ENCODE measurements around the gene UROS. TPM values are rescaled to one million over a fixed set of nuclear protein-coding genes. Genes with fewer than 3 reads are reported as not detected.

The UROS gene
- total RNA-seq = 50.6 and 53.8 TPM in 2 replicates

DNA sequence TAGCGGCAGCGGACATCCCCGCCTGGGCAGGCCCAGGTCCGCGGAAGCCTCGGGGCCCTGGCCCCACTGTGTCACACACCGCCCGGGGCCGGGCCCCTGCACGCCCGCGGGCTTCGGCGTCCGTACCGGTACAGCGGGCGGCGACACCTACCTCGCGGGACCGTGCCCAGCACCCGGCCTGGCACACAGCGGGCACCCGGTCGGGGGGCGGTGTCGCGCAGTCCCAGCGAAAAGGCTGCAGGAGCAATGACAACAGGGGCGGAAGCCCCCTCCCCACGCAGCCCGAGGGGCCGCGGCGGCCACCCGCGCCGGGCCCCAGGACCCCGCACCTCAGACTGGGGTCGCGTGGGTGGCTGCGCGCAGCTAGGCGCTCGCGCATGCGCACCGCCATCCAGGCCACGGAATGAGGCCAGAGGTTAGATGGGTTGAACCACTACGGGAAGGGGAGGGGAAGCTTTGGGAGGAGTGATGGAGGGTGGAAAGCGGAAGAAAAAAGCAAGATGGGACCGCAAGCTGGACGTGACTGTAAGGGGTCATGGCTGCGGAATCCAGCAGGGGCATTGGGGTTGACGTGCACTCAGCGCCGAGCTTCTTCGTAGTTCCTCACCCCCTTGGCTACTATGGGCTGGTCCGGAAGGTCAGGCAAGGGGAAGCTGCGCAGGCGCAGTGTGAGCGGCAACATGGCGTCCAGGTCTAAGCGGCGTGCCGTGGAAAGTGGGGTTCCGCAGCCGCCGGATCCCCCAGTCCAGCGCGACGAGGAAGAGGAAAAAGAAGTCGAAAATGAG, at the start of gene UROS, which contains the start of gene BCCIP:
Gene UROS (minus strand): TSS at position 381 of the 785 bp plus-strand sequence. CDS start 6,759 bp downstream, outside the sequence.
Gene BCCIP (plus strand): TSS at position 669 of the 785 bp plus-strand sequence. CDS start 12 bp downstream, at position 681.
- peak; percentile 97 for DNase-seq
- Mint-ChIP-seq H3K27me3 (no peaks in the 10 kb centered on the region), H3K4me1 (peaks cover 20% of the 10 kb centered on the region), H3K9me3 (no peaks in the 10 kb centered on the region), H3K27ac (peak within 1 kb of the TSS; percentile 50), H3K4me3 (no peak within 1 kb of the TSS), H3K36me3 (ENCODE audit: low read depth) (peaks cover 23% of the 10 kb centered on the region)
- intact Hi-C loops (cut with micrococcal nuclease) = loop anchor here (1.0 to 5.0 kb wide), 4 partner anchors 74 to 906 kb away; partner anchors contain the start of genes EDRF1 and FANK1

DNA sequence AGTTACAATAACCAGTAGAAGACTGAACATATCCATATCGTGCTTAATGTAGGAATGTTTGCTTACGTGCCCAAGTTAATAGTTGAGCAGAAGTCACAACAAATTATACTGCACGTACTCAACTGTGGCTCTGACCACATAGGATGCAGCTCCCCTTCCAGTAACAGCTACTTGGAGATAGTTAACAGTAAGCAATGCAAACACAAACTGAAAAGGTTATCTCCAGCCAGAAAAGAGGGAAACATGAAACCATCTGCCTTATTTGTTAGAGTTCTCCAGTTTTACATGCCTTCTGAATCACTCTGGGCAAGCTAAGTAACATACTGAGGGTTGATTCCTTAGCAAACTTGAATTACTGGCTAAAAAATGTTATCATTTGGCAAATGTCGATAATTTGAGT, 48.3 kb upstream of the UROS start:
- H3K27me3 Mint-ChIP-seq = no peaks in the 10 kb centered on the region
- intact Hi-C loops (cut with micrococcal nuclease) = no loop called here
- peaks cover 12% of the 10 kb centered on the region for H3K36me3 Mint-ChIP-seq (ENCODE audit: low read depth)
- no peaks in the 10 kb centered on the region for H3K4me1 Mint-ChIP-seq
- H3K9me3 Mint-ChIP-seq = peaks cover 3% of the 10 kb centered on the region
- H3K4me3 Mint-ChIP-seq = no peak overlapping the region
- no peak overlapping the region for H3K27ac Mint-ChIP-seq
- no peak for DNase-seq

DNA sequence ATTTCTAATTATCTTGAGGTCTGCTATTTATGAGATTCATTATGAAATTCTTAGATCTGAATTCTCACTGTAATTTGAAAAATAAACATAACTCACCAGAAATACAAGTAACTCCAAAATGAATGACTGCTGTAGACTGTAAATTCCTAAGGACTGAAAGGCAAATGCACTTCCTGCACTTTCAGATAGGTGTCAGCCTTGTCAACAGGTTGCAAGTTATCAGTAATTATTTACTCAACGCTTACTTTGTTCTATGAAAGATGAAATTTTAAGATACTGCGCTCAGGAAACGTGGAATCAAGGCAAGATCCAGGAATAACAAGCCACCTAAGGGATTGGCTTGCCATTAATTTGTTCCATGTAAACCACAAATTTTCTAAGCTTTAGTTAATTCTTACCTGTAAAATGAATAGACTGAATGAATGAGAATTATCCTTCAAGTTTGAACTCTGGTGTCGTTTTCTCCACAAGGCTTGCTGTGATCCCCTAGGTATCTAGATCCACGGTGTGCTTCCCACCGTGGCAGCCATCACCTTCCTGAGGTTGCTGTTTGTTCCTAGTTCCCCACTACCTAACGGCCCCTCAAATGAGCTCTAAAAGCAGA, 45.4 kb upstream of the UROS start:
- no peaks in the 10 kb centered on the region for H3K36me3 Mint-ChIP-seq (ENCODE audit: low read depth)
- DNase-seq = peak; percentile 65
- H3K9me3 Mint-ChIP-seq = no peaks in the 10 kb centered on the region
- H3K4me1 Mint-ChIP-seq = no peaks in the 10 kb centered on the region
- intact Hi-C loops (cut with micrococcal nuclease) = loop anchor here (10.0 kb wide), 2 partner anchors 106 to 876 kb away; no protein-coding TSS in a partner anchor
- no peak overlapping the region for H3K4me3 Mint-ChIP-seq
- H3K27me3 Mint-ChIP-seq = no peaks in the 10 kb centered on the region
- H3K27ac Mint-ChIP-seq = no peak overlapping the region

DNA sequence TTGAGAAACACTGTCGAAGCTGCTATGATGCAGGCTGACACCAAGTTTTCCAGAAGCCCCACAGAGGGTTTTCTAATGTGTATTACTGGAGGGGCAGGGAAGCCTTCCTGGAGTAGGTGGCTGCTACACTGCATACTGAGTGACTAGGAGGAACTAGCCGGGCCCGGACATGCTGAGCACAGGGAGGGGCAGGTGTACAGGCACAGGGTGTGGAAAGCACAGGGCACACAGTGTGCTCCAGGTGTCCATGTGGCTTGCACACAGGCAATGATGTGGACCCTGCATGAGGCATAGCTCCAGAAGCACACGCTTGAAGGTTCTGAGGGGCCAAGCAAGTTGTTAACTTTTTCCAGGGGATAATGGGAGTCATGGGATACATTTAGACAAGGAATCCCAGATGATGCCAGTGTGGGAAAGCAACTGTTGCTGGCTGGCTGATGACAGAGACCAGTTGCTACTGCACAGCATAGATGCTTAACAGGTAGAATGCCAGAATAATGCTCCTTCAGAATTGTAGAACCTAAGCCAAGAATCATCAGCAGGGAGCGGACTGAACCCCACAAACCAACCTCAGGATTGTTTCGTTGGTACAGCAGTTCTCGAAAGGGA, 43.5 kb upstream of the UROS start:
- no peak for DNase-seq
- H3K27me3 Mint-ChIP-seq = no peaks in the 10 kb centered on the region
- no peaks in the 10 kb centered on the region for H3K4me1 Mint-ChIP-seq
- no peak overlapping the region for H3K27ac Mint-ChIP-seq
- no peaks in the 10 kb centered on the region for H3K9me3 Mint-ChIP-seq
- intact Hi-C loops (cut with micrococcal nuclease) = loop anchor here (10.0 kb wide), 2 partner anchors 108 to 878 kb away; no protein-coding TSS in a partner anchor
- no peak overlapping the region for H3K4me3 Mint-ChIP-seq
- H3K36me3 Mint-ChIP-seq (ENCODE audit: low read depth) = no peaks in the 10 kb centered on the region

DNA sequence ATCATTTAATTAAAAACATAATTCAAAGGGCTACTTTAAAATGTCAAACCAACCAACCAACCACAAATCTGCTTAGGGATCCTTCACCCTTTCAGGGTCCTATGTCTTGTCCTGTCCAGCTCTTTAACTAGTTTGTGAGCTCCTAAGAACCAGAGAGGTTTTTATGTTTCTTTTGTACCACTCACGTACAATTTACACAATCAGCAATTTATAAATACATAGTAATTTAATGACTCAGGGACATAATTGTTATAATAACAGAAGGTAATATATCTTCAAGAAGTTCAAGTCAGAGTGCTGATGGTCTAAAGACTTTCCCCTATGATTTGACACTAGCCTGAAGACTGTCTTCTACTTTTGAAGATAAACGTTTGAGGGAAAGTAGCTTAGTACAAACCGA, 42.1 kb upstream of the UROS start:
- no peaks in the 10 kb centered on the region for H3K4me1 Mint-ChIP-seq
- H3K27ac Mint-ChIP-seq = no peak overlapping the region
- DNase-seq = no peak
- H3K4me3 Mint-ChIP-seq = no peak overlapping the region
- no peaks in the 10 kb centered on the region for H3K36me3 Mint-ChIP-seq (ENCODE audit: low read depth)
- H3K9me3 Mint-ChIP-seq = no peaks in the 10 kb centered on the region
- no peaks in the 10 kb centered on the region for H3K27me3 Mint-ChIP-seq
- intact Hi-C loops (cut with micrococcal nuclease) = loop anchor here (10.0 kb wide), 2 partner anchors 110 to 880 kb away; no protein-coding TSS in a partner anchor

DNA sequence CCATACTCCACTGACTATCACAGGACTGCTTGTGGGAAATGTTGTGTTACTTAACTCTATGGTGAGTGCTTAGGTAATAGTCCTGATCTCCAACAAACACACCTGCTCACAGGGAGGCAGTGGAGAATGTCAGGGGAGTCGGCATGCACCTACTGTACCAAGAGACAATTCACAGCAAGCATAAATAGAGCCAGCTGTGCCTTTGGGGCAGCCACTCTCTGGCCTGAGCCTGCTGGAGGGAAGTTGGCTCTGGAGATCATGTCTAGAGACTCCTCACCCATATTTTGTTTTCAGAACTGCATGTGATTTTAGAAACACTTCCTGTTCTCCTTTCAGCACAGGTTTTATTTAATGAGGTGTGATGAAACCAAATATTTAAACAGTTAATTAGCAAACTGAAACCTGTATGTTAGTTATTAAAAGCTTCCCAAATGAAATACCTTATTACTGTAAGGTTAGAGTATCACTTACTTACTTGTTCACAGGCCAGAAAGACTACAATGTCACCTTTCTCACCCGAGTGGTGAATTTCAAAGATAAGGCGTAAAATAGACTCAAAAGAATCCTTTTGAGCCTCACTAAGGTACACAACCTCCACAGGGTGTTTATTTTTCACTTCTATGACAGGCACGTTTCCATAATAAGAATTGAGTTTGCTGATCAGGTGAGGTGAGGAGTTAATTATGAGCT, 36.2 kb upstream of the UROS start:
- H3K4me1 Mint-ChIP-seq = no peaks in the 10 kb centered on the region
- H3K27ac Mint-ChIP-seq = no peak overlapping the region
- peaks cover 4% of the 10 kb centered on the region for H3K36me3 Mint-ChIP-seq (ENCODE audit: low read depth)
- H3K4me3 Mint-ChIP-seq = no peak overlapping the region
- no peak for DNase-seq
- H3K9me3 Mint-ChIP-seq = no peaks in the 10 kb centered on the region
- H3K27me3 Mint-ChIP-seq = no peaks in the 10 kb centered on the region
- intact Hi-C loops (cut with micrococcal nuclease) = no loop called here

DNA sequence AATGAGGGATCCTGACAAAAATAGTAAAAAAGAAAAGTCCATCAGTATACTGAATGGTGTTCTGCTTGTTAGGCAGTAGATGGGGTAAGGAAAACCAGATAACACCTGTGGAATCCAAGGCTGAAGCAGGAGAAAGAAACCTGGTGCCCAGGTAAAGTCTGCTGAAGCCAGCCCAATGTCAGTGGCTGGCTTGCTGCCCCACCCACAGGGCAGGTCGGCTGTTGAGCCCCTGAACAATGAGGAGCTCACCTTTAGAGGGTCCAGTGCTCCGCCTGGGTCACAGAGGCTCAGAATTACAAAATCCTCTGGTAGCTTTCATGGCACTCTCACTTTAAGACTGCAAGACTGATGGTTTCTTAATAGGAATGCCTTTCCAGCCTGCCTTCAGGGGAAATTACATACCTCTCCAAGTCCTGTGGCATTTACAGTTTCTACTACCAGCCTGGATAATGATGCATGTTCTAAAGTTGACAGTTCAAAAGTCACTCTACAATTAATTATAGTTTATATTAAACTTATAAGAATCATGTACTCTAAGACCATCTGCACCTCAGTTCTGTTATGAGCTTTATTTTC, 34.2 kb upstream of the UROS start:
- intact Hi-C loops (cut with micrococcal nuclease) = no loop called here
- DNase-seq = no peak
- Mint-ChIP-seq H3K27ac (no peak overlapping the region), H3K36me3 (ENCODE audit: low read depth) (peaks cover 8% of the 10 kb centered on the region), H3K27me3 (no peaks in the 10 kb centered on the region), H3K4me1 (no peaks in the 10 kb centered on the region), H3K4me3 (no peak overlapping the region), H3K9me3 (no peaks in the 10 kb centered on the region)

DNA sequence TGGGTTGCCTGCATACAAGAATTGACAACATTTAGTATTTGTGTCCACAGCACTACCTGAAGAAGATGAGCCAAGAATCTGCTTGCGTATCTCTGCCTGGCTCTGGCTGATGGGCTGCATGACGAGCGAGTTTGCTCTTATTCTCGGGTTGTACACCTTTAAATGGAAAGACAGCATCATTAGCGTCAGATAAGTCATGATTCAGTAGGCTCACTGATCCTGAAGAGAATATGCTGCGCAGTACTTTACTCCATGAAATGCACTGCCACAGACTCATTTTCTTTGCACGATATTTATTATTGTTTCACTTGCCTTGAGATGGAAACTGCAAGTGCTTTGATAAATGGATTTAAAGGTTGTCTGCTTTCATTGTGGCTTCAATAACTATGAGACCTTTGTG, 29.4 kb upstream of the UROS start:
- intact Hi-C loops (cut with micrococcal nuclease) = no loop called here
- Mint-ChIP-seq H3K36me3 (ENCODE audit: low read depth) (peaks cover 20% of the 10 kb centered on the region), H3K27me3 (no peaks in the 10 kb centered on the region), H3K4me3 (no peak overlapping the region), H3K9me3 (no peaks in the 10 kb centered on the region), H3K27ac (no peak overlapping the region), H3K4me1 (no peaks in the 10 kb centered on the region)
- no peak for DNase-seq

DNA sequence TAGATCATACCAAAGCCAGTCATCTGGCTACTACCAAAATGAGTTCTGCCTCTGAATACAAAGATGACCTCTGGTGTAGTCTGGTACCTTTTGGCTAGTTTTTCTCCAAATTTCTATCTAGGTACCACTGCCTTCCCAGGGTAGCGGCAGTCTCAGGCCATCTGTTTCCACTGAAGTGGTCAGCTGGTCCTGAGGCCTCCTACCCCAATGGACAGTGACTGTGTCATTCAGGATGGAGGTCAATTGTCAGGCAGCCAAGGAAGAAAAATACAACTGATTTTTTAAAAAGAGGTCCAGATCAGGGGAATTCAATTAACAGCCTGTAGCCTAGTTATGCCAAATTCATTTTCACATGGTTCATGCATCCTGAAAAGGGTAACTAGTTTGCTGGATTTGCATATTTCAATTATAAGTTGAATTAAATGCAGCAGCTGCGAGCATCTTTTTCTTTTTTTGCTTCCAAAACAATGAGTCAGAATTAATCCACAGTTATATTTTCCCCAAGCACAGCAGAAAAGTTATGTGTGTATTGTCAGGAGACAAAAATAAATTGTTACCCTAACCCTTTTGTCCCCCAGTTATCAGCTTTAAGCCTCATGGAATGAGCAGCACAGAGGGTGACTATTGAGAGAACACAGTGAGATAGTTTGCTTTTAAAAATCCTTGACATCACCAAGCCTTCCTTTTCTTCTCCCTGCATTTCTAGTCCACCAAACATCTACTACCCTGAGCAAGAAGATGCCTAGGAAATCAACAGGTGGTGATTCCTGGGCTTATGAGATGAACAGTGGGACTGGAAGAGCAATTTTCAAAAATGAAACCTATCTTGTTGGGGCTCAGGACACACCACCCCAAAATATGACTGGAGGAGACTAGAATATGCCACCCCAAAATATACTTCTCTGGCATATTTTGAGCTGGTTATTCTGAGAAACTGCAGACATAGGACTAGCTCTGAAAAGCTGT, 28.0 kb upstream of the UROS start:
- Mint-ChIP-seq H3K27me3 (no peaks in the 10 kb centered on the region), H3K36me3 (ENCODE audit: low read depth) (peaks cover 23% of the 10 kb centered on the region), H3K9me3 (no peaks in the 10 kb centered on the region), H3K27ac (no peak overlapping the region), H3K4me1 (no peaks in the 10 kb centered on the region), H3K4me3 (no peak overlapping the region)
- DNase-seq = no peak
- intact Hi-C loops (cut with micrococcal nuclease) = no loop called here

DNA sequence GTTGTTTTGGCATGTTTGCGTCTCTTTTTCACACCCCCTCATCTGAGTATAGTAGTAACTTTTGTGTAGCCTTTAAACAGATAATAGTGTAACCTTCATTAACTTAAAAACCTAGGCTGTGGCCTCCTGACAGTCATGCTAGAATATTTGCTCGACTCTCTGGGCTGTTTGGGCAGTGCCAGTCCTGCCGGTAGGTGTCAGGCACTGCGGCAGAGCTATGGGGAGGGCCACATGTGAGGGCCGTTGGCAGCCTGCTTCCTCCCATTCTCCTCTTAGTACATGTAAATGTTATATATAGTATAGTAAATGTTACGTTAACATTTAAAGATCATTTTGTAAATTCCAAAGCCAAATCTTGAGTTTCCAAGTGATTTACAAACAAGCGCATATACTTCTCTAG, 26.4 kb upstream of the UROS start:
- intact Hi-C loops (cut with micrococcal nuclease) = no loop called here
- Mint-ChIP-seq H3K36me3 (ENCODE audit: low read depth) (peaks cover 21% of the 10 kb centered on the region), H3K4me1 (no peaks in the 10 kb centered on the region), H3K27ac (no peak overlapping the region), H3K9me3 (no peaks in the 10 kb centered on the region), H3K27me3 (no peaks in the 10 kb centered on the region), H3K4me3 (no peak overlapping the region)
- no peak for DNase-seq

DNA sequence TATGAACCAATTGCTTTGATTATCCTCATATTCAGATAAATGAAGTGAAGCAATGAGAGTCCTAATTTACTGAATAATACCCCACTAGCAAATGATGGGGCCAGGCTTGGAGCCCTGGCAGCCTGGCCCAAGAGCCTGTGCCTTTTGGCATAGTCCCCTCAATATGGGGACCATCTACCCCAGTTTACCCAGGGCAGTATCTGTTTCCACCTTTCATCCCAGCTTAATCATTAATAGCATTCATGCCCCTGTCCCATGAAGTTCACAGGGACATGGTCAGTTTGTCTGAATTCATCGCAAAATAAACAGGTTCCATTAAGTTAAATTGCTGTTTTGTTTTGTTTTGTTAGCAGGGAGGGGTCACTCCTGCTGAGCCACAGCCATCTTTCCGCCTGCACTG, 25.8 kb upstream of the UROS start:
- intact Hi-C loops (cut with micrococcal nuclease) = no loop called here

DNA sequence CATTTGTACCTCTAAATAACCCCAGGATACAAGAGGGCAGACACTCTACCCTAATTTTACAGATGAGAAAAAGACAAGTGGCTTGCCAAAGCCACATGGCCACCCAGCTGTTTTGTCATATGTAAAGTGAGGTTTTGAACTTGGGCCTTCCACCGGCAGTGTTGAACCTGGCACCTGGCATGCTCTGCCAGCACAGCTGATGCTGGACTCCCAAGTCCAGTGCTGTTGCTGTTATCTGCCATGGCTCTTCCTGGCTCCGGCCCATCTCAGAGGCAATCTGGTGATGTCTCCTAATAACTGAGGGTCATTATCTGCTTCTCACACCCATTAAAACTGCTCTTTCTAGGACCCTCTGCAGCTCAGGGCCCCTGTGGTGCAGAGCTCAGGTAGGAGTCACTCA, 25.3 kb upstream of the UROS start:
- H3K4me3 Mint-ChIP-seq = no peak overlapping the region
- intact Hi-C loops (cut with micrococcal nuclease) = no loop called here
- H3K4me1 Mint-ChIP-seq = no peaks in the 10 kb centered on the region
- no peaks in the 10 kb centered on the region for H3K9me3 Mint-ChIP-seq
- DNase-seq = no peak
- peaks cover 17% of the 10 kb centered on the region for H3K36me3 Mint-ChIP-seq (ENCODE audit: low read depth)
- no peaks in the 10 kb centered on the region for H3K27me3 Mint-ChIP-seq
- no peak overlapping the region for H3K27ac Mint-ChIP-seq

More for the DNA sequence above, 25.8 kb upstream of the UROS start:
- no peaks in the 10 kb centered on the region for H3K9me3 Mint-ChIP-seq
- H3K4me1 Mint-ChIP-seq = no peaks in the 10 kb centered on the region
- peaks cover 19% of the 10 kb centered on the region for H3K36me3 Mint-ChIP-seq (ENCODE audit: low read depth)
- no peak overlapping the region for H3K27ac Mint-ChIP-seq
- DNase-seq = no peak
- no peak overlapping the region for H3K4me3 Mint-ChIP-seq
- H3K27me3 Mint-ChIP-seq = no peaks in the 10 kb centered on the region

Data from activated CD4-positive, alpha-beta T cell treated with anti-CD3 and anti-CD28 coated beads, Interleukin-2, amount 10 ng/mL, durations not matched to agents 24 days and 14 days (primary cell).